Astrocyte (in vitro differentiated cells and primary cell): ENCODE results near the gene PHF8.

Experiments
- EZH2 ChIP-seq: IDR thresholded peaks from 2 replicates; pipeline ENCODE4 v1.6.1; 2012; ENCODE audit warnings: mild to moderate bottlenecking, low read length, inconsistent platforms; ENCODE audit not compliant: insufficient read depth
- TF ChIP-seq, protein P1 (sequence below): IDR thresholded peaks from 2 replicates; pipeline ENCODE4 v1.5.1; 2011; ENCODE audit warnings: low read depth, mild to moderate bottlenecking, inconsistent platforms, low read length, moderate library complexity; ENCODE audit not compliant: insufficient read depth

DNA sequence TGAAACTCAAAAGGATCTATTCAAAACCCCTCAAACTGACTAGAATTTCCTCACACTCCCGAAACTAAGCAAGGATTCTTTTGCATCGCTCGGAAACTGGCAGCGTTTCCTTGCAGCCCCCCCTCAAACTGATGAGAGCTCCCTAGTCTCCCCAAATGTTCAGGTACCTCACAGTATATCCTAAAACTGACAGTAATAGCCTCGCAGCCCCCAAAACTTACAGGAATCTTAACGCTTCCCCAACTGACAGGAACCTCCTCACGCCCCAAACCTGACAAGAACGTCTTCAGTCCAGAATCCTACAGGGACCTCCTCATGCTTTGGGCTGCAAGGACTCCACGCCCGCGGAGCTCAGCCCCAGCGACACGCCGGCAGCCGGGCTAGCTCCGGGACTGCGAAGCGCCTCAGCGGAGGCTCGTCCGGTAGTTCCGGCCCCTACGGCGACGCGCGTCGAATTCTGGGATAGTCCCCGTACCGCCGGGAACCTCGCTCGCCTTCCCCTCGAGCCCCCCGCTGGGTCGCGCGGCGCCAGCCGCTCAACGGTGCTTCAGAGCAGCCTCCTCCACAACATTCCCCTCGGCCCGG is 640 bp downstream of the PHF8 start:
- TF ChIP-seq, protein P1, sequence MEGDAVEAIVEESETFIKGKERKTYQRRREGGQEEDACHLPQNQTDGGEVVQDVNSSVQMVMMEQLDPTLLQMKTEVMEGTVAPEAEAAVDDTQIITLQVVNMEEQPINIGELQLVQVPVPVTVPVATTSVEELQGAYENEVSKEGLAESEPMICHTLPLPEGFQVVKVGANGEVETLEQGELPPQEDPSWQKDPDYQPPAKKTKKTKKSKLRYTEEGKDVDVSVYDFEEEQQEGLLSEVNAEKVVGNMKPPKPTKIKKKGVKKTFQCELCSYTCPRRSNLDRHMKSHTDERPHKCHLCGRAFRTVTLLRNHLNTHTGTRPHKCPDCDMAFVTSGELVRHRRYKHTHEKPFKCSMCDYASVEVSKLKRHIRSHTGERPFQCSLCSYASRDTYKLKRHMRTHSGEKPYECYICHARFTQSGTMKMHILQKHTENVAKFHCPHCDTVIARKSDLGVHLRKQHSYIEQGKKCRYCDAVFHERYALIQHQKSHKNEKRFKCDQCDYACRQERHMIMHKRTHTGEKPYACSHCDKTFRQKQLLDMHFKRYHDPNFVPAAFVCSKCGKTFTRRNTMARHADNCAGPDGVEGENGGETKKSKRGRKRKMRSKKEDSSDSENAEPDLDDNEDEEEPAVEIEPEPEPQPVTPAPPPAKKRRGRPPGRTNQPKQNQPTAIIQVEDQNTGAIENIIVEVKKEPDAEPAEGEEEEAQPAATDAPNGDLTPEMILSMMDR: no peak
- no peak for TF ChIP-seq EZH2
